Nephron progenitor cell (in vitro differentiated cells): ENCODE data around the gene OR7E24.

ENCODE experiments used
- DNase-seq: peaks from one replicate; pipeline ENCODE4 v3.0.0; 2021
- H3K27ac Mint-ChIP-seq: 2 replicates; pipeline ENCODE4 v1.8.0; 2021; ENCODE audit warnings: mild to moderate bottlenecking, moderate library complexity, mixed read lengths
- H3K27me3 Mint-ChIP-seq: 2 replicates; pipeline ENCODE4 v1.8.0; 2021; ENCODE audit warnings: mild to moderate bottlenecking, low read depth, mixed read lengths; ENCODE audit not compliant: poor library complexity
- H3K36me3 Mint-ChIP-seq: 2 replicates; pipeline ENCODE4 v1.8.0; 2021; ENCODE audit warnings: low read depth, mixed read lengths
- H3K4me1 Mint-ChIP-seq: 2 replicates; pipeline ENCODE4 v1.8.0; 2021; ENCODE audit warnings: mixed read lengths
- H3K4me3 Mint-ChIP-seq: 2 replicates; pipeline ENCODE4 v1.8.0; 2021; ENCODE audit warnings: mild to moderate bottlenecking, moderate library complexity, mixed read lengths
- H3K9me3 Mint-ChIP-seq: 2 replicates; pipeline ENCODE4 v1.8.0; 2021; ENCODE audit warnings: mild to moderate bottlenecking, moderate library complexity, mixed read lengths
- TF ChIP-seq, protein P1 (sequence below): fragments of 200-600 bp; sonication (generic); IDR thresholded peaks from 2 replicates; pipeline ENCODE4 v1.5.0; 2021; ENCODE audit warnings: antibody characterized with exemption

Gene OR7E24

DNA sequence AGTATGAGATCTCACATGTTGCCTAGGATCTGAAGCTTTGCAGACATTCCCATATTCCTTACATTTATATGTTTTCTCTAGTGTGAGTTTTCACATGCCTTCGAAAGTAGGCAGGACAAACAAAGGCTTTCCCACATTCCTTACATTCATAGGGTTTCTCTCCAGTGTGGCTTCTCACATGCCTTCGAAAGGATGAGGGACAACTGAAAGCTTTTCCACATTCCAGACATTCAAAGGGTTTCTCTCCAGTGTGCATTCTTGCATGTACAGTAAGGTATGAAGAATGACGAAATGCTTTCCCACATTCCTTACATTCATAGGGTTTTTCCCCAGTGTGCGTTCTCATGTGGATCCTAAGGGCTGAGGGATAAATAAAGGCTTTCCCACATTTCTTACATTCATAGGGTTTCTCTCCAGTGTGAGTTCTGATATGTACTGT lies 44.7 kb downstream of the OR7E24 start:
- Mint-ChIP-seq H3K27ac (no peak overlapping the region), H3K36me3 (peaks cover 96% of the 10 kb centered on the region), H3K9me3 (peaks cover 96% of the 10 kb centered on the region), H3K4me1 (no peaks in the 10 kb centered on the region), H3K4me3 (no peak overlapping the region), H3K27me3 (peaks cover 2% of the 10 kb centered on the region)
- TF ChIP-seq, protein P1, sequence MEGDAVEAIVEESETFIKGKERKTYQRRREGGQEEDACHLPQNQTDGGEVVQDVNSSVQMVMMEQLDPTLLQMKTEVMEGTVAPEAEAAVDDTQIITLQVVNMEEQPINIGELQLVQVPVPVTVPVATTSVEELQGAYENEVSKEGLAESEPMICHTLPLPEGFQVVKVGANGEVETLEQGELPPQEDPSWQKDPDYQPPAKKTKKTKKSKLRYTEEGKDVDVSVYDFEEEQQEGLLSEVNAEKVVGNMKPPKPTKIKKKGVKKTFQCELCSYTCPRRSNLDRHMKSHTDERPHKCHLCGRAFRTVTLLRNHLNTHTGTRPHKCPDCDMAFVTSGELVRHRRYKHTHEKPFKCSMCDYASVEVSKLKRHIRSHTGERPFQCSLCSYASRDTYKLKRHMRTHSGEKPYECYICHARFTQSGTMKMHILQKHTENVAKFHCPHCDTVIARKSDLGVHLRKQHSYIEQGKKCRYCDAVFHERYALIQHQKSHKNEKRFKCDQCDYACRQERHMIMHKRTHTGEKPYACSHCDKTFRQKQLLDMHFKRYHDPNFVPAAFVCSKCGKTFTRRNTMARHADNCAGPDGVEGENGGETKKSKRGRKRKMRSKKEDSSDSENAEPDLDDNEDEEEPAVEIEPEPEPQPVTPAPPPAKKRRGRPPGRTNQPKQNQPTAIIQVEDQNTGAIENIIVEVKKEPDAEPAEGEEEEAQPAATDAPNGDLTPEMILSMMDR = no peak
- DNase-seq = no peak

DNA sequence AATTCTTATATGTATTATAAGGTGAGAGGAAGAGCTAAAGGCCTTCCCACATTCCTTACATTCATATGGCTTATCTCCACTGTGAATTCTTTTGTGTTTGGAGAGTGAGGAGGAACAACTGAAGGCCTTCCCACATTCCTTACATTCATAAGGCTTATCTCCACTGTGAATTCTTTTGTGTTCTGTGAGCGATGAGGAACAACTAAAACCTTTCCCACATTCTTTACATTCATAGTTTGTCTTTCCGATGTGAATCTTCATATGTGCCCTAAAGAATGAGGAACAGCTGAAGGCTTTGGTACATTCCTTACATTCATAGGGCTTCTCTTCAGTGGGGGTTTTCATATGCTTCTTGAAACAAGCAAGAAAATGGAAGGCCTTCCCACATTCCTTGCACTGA lies 45.6 kb downstream of the OR7E24 start:
- TF ChIP-seq, protein P1 = no peak
- H3K4me3 Mint-ChIP-seq = no peak overlapping the region
- H3K36me3 Mint-ChIP-seq = peaks cover 98% of the 10 kb centered on the region
- H3K27ac Mint-ChIP-seq = no peak overlapping the region
- no peaks in the 10 kb centered on the region for H3K4me1 Mint-ChIP-seq
- peaks cover 97% of the 10 kb centered on the region for H3K9me3 Mint-ChIP-seq
- peaks cover 2% of the 10 kb centered on the region for H3K27me3 Mint-ChIP-seq
- no peak for DNase-seq
